BLaER1 (cell line): Measurements from ENCODE around the gene MAN1C1.

Source experiments
- H3K27ac ChIP-seq: shearing (Covaris generic); formaldehyde crosslinking; 2 replicates; pipeline ENCODE4 v1.8.1; 2022
- H3K27me3 ChIP-seq: shearing (Covaris generic); formaldehyde crosslinking; 2 replicates; pipeline ENCODE4 v1.8.1; 2022
- H3K36me3 ChIP-seq: shearing (Covaris generic); formaldehyde crosslinking; 2 replicates; pipeline ENCODE4 v1.8.1; 2022
- H3K4me1 ChIP-seq: shearing (Covaris generic); formaldehyde crosslinking; 2 replicates; pipeline ENCODE4 v1.8.1; 2022
- H3K4me2 ChIP-seq: shearing (Covaris generic); formaldehyde crosslinking; 2 replicates; pipeline ENCODE4 v1.8.1; 2022
- H3K4me3 ChIP-seq: shearing (Covaris generic); formaldehyde crosslinking; 2 replicates; pipeline ENCODE4 v1.8.1; 2022
- H3K9ac ChIP-seq: shearing (Covaris generic); formaldehyde crosslinking; 2 replicates; pipeline ENCODE4 v1.8.1; 2022
- H3K9me3 ChIP-seq: shearing (Covaris generic); formaldehyde crosslinking; 2 replicates; pipeline ENCODE4 v1.8.1; 2022
- H4K20me1 ChIP-seq: shearing (Covaris generic); formaldehyde crosslinking; 2 replicates; pipeline ENCODE4 v1.8.1; 2022
- Cebpa-rat ChIP-seq: shearing (Covaris generic); IDR thresholded peaks from 2 replicates; pipeline ENCODE4 v1.8.1; 2022

The MAN1C1 gene

GRCh38 chr1:25616095-25616986 is at the start of gene MAN1C1:
Gene MAN1C1 (plus strand): TSS chr1:25616791. CDS start chr1:25617798, 1,007 bp downstream.
- H3K27me3 ChIP-seq = peaks cover 29% of the 10 kb centered on the region
- H3K36me3 ChIP-seq = no peaks in the 10 kb centered on the region
- H3K9me3 ChIP-seq = no peaks in the 10 kb centered on the region
- peak within 1 kb of the TSS; percentile 81 for H3K4me3 ChIP-seq
- peaks cover 42% of the 10 kb centered on the region for H3K4me1 ChIP-seq
- peak within 1 kb of the TSS; percentile 78 for H3K9ac ChIP-seq
- no peak for TF ChIP-seq Cebpa-rat
- peak within 1 kb of the TSS; percentile 32 for H3K27ac ChIP-seq
- H3K4me2 ChIP-seq = peak within 1 kb of the TSS; percentile 100
- peaks cover 13% of the 10 kb centered on the region; the same call in 1 of the 2 replicates for H4K20me1 ChIP-seq

- 0 out of 2 replicates have a peak overlapping the region, but pooled peaks have one; percentile 21 for H3K9ac ChIP-seq
- peak overlapping the region; percentile 45; the same call in 1 of the 2 replicates for H3K27ac ChIP-seq
- H3K4me3 ChIP-seq = no peak overlapping the region
- no peaks in the 10 kb centered on the region for H3K9me3 ChIP-seq
- no peaks in the 10 kb centered on the region for H3K27me3 ChIP-seq
- no peak for TF ChIP-seq Cebpa-rat
- H3K4me2 ChIP-seq = peak overlapping the region; percentile 83
- H4K20me1 ChIP-seq = no peaks in the 10 kb centered on the region
- H3K4me1 ChIP-seq = peaks cover 79% of the 10 kb centered on the region
- peaks cover 16% of the 10 kb centered on the region for H3K36me3 ChIP-seq
These were observed 48.9 kb upstream of the MAN1C1 start for GRCh38 chr1:25567710-25568089.

GRCh38 chr1:25568090-25568833 is 48.3 kb upstream of the MAN1C1 start:
- H3K9me3 ChIP-seq = no peaks in the 10 kb centered on the region
- no peaks in the 10 kb centered on the region for H3K27me3 ChIP-seq
- H4K20me1 ChIP-seq = no peaks in the 10 kb centered on the region
- TF ChIP-seq Cebpa-rat = no peak
- H3K4me1 ChIP-seq = peaks cover 73% of the 10 kb centered on the region
- peak overlapping the region; percentile 83 for H3K4me2 ChIP-seq
- H3K4me3 ChIP-seq = no peak overlapping the region
- H3K27ac ChIP-seq = no peak overlapping the region; the same call in 1 of the 2 replicates
- peaks cover 12% of the 10 kb centered on the region for H3K36me3 ChIP-seq
- 0 out of 2 replicates have a peak overlapping the region, but pooled peaks have one; percentile 21 for H3K9ac ChIP-seq

- H3K9ac ChIP-seq = no peak overlapping the region
- no peak overlapping the region for H3K4me2 ChIP-seq
- no peaks in the 10 kb centered on the region for H3K9me3 ChIP-seq
- H3K4me3 ChIP-seq = no peak overlapping the region
- TF ChIP-seq Cebpa-rat = no peak
- H3K27ac ChIP-seq = no peak overlapping the region
- no peaks in the 10 kb centered on the region for H4K20me1 ChIP-seq
- H3K27me3 ChIP-seq = no peaks in the 10 kb centered on the region
- H3K36me3 ChIP-seq = peaks cover 4% of the 10 kb centered on the region; the same call in 1 of the 2 replicates
- peaks cover 66% of the 10 kb centered on the region for H3K4me1 ChIP-seq
These were observed 47.6 kb upstream of the MAN1C1 start for GRCh38 chr1:25568834-25569596.

- Histone ChIP-seq H3K4me3 (no peak overlapping the region), H3K4me1 (peaks cover 58% of the 10 kb centered on the region), H3K9ac (no peak overlapping the region), H3K27me3 (no peaks in the 10 kb centered on the region), H3K36me3 (no peaks in the 10 kb centered on the region; the same call in 1 of the 2 replicates), H3K4me2 (no peak overlapping the region), H3K9me3 (no peaks in the 10 kb centered on the region), H3K27ac (no peak overlapping the region), H4K20me1 (no peaks in the 10 kb centered on the region)
- TF ChIP-seq Cebpa-rat = no peak
These were observed 46.8 kb upstream of the MAN1C1 start for GRCh38 chr1:25569597-25570396.

- no peaks in the 10 kb centered on the region for H3K27me3 ChIP-seq
- H3K4me3 ChIP-seq = no peak overlapping the region
- H4K20me1 ChIP-seq = no peaks in the 10 kb centered on the region
- H3K4me1 ChIP-seq = peaks cover 46% of the 10 kb centered on the region
- no peaks in the 10 kb centered on the region for H3K9me3 ChIP-seq
- no peaks in the 10 kb centered on the region; the same call in 1 of the 2 replicates for H3K36me3 ChIP-seq
- H3K4me2 ChIP-seq = no peak overlapping the region
- no peak for TF ChIP-seq Cebpa-rat
- no peak overlapping the region for H3K9ac ChIP-seq
- no peak overlapping the region for H3K27ac ChIP-seq
These were observed 45.6 kb upstream of the MAN1C1 start for GRCh38 chr1:25570798-25571521.

GRCh38 chr1:25571522-25571970 is 45.0 kb upstream of the MAN1C1 start:
- no peaks in the 10 kb centered on the region; the same call in 1 of the 2 replicates for H3K36me3 ChIP-seq
- H3K27me3 ChIP-seq = no peaks in the 10 kb centered on the region
- no peak overlapping the region for H3K27ac ChIP-seq
- no peak overlapping the region for H3K9ac ChIP-seq
- no peak for TF ChIP-seq Cebpa-rat
- no peaks in the 10 kb centered on the region for H4K20me1 ChIP-seq
- H3K9me3 ChIP-seq = no peaks in the 10 kb centered on the region
- no peak overlapping the region for H3K4me2 ChIP-seq
- peaks cover 40% of the 10 kb centered on the region for H3K4me1 ChIP-seq
- H3K4me3 ChIP-seq = no peak overlapping the region

GRCh38 chr1:25572107-25572506 is 44.5 kb upstream of the MAN1C1 start:
- no peaks in the 10 kb centered on the region; the same call in 1 of the 2 replicates for H3K36me3 ChIP-seq
- H3K4me2 ChIP-seq = no peak overlapping the region
- no peak overlapping the region for H3K27ac ChIP-seq
- H3K27me3 ChIP-seq = no peaks in the 10 kb centered on the region
- no peaks in the 10 kb centered on the region for H3K9me3 ChIP-seq
- no peaks in the 10 kb centered on the region for H4K20me1 ChIP-seq
- H3K9ac ChIP-seq = no peak overlapping the region
- H3K4me1 ChIP-seq = peaks cover 39% of the 10 kb centered on the region
- no peak overlapping the region for H3K4me3 ChIP-seq
- TF ChIP-seq Cebpa-rat = no peak
